GM10266 (cell line): ENCODE data around the gene ZSCAN26.

Source experiments
- DNase-seq: peaks from one replicate; pipeline ENCODE4 v3.0.0; 2012; ENCODE audit errors: extremely low spot score
- CTCF ChIP-seq: IDR thresholded peaks from 2 replicates; pipeline ENCODE4 v1.5.1; 2012; ENCODE audit warnings: mild to moderate bottlenecking, low read depth; ENCODE audit not compliant: control insufficient read depth, insufficient read depth; ENCODE audit errors: missing control alignments

ZSCAN26 gene

GRCh38 chr6:28257042-28257441, 9.9 kb upstream of the ZSCAN26 start:
- TF ChIP-seq CTCF, result no peak
- DNase-seq, result no peak

DNA sequence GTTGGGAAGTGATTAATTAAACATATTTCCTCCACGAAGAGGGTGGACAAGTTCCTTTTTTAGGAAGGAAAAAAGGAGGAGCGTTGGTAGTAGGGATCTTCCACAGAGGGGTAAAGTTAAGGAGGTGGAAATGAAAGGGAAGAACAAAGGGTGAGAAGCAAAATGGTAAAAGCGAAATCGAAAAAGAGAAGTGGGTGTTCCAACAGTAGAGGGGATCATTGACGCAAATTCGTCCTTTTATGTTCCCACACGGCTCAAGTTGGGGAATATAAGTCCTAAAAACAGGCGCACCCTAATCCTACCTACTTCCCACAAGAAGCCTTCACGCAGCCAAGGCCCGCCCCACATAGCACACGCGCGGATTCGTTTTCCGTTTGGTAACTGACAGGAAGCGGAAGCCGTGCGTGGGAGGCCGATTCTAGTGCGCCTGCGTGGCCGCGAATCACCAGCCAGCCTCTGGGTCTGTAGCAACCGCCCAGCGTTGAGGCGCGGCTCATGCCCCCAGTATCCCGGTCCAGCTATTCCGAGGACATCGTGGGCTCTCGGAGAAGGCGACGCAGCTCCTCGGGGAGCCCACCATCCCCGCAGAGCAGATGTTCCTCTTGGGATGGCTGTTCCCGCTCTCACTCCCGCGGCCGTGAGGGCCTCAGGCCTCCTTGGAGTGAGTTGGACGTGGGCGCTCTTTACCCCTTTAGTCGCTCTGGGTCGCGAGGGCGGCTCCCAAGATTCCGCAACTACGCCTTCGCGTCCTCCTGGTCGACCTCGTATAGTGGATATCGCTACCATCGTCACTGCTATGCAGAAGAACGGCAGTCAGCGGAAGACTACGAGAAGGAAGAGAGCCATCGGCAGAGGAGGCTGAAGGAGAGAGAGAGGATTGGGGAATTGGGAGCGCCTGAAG, 7.8 kb upstream of the ZSCAN26 start, which contains the start of gene NKAPL:
Gene NKAPL, plus strand, starts transcription at position 421 of the 901 bp plus-strand sequence. Its CDS starts 75 bp downstream, at position 496.
- TF ChIP-seq CTCF, result no peak
- no peak for DNase-seq

- DNase-seq, result no peak
- TF ChIP-seq CTCF, result no peak
Observed at GRCh38 chr6:28263922-28264321, 3.0 kb upstream of the ZSCAN26 start.

DNA sequence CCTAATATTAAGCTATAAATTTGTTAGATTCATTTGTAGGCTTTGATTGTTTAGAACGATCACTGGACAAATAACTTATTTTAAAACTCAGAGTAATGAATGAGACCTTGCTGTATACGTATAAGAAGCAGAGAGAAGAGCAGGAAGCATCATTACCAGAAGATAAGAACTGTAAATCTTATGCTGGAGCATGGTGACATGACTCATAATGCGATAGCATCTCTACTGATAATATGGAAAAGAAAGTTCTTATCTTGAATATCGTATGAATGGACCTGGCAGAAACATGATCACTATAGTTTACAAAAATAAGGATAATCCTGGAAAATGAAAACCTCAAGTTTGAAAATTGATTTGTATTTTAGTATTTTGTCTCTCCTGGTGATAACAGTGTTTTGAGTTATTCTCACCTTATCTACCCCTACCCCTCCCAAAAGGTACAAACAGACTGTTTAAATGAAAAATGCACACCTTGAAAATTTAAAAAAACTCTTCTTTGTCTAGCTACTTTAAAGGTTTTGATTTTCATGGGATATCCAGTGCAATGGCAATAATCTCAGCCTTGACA, 2.0 kb upstream of the ZSCAN26 start:
- no peak for TF ChIP-seq CTCF
- no peak for DNase-seq

- no peak for DNase-seq
- TF ChIP-seq CTCF, result no peak
Observed at GRCh38 chr6:28266563-28266961, 381 bp upstream of the ZSCAN26 start.

GRCh38 chr6:28267695-28268059, 734 bp downstream of the ZSCAN26 start:
- TF ChIP-seq CTCF, result no peak
- DNase-seq, result no peak

GRCh38 chr6:28269492-28269891, 2.5 kb downstream of the ZSCAN26 start:
- TF ChIP-seq CTCF, result no peak
- no peak for DNase-seq
